GM21576 (cell line): Measurements from ENCODE around the gene ADNP.
A peak's percentile ranks its signal among the peaks of the same experiment; 100 is the strongest.

Experiments
- ATAC-seq: cut with Tn5 transposase; IDR thresholded peaks from one replicate; pipeline ENCODE4 v1.9.1; 2021; ENCODE audit warnings: mild to moderate bottlenecking, moderate library complexity; ENCODE audit not compliant: unreplicated experiment

Gene ADNP

DNA sequence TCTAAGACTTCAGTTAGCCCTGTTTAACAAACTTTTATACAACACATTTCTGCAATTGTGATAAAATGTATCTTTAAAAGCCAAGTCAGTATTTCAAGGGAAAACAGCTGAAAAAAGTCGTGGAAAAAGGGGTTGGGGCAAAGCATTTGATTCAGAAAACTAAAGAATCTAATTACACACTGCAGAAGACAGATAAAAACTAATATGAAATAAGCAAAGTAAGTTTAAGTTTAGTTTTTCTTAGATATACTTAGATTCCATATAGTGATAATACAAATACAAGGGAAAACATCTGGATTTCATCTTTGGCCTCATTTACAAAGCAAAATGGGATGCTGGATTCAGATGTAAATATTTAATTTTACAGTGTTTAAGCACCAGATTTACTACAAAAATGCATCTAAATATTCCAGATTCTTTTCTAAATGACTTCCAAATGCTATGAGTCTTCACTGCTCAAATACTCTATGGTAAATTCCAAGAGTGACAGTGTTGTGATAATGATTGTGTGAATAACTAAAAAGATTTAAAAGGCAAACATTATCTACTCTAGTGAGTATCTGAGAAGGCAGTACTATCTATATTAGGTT lies 1.5 kb upstream of the ADNP start:
- no peak for ATAC-seq

DNA sequence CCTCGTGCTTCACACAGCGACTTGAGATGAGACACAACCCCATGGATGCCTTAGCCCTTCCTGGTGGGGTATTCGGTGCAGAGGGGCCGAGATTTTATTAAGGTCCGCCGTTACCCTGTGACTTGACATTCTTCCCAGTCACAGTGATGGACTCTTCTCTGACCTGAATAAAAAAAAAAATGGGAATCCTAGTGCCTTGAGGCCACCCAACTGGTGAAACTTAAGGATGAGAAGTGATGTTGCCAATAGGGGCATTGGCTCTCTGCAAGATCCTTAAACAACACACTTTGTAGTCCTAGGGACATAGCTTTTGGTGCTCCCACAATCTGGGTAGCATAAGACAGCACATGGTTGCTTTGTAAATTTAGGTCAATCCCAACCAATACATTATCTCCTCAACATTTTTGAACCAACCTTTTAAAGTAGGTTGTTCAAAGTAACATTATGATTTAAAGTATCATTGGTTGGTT lies 814 bp upstream of the ADNP start:
- ATAC-seq: no peak

DNA sequence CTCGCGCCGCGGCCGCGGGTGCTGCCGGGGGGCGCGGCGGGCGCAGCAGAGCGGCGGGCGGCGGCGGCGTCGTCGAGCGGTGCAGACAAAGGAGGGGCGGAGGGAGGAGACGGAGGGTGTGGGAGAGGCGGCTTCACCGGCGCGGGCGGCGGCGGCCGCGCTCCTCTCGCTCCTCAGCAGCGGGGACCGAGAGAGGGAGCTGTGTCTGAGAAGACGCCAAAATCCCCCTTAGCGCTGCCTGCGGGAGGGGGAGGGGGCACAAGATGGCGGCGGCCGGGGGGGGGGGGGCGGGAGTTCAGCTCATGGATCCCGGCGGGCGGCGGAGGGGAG lies 296 bp downstream of the ADNP start:
- peak; percentile 14 for ATAC-seq

DNA sequence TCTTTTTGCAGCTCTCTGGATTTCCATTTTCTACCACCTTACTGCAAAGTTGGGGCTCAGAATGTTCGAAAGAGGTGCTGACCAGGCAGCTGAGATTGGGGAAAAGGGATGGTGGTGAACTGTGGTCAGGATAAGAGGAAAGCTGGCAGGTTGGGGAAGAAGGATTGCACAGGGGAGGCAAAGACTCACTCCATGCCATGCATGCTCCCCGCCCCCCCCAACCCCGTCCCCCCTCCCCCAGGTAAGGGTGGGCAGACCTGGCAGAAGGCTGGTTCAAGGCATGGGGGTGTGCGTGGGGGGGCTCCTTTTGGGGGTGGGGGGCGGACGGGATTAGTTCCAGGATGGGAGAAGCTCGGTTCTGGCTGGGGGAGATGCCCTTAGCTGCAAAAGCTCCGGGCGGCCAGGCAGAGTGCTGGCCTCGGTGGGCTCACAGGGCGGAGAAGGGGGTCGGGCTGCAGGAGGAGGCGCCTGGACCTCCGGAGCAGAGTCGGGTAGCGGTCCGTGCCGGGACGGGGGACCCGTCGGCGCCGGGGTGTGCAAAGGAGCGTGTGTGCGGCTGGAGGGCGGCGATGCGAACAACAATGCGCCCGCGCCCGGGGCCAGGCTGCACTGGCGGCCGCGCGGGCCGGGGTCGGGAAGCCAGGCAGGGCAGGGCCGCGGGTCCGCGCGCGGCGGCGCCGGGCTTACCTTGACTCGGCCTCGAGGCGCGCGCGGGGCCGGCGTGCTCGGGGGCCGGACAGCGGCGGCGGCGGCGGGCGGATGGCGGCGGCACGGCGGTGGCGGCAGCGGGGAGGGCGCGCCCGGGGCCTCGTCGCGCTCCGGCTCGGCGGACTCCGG lies 880 bp downstream of the ADNP start:
- peak; percentile 1 for ATAC-seq

DNA sequence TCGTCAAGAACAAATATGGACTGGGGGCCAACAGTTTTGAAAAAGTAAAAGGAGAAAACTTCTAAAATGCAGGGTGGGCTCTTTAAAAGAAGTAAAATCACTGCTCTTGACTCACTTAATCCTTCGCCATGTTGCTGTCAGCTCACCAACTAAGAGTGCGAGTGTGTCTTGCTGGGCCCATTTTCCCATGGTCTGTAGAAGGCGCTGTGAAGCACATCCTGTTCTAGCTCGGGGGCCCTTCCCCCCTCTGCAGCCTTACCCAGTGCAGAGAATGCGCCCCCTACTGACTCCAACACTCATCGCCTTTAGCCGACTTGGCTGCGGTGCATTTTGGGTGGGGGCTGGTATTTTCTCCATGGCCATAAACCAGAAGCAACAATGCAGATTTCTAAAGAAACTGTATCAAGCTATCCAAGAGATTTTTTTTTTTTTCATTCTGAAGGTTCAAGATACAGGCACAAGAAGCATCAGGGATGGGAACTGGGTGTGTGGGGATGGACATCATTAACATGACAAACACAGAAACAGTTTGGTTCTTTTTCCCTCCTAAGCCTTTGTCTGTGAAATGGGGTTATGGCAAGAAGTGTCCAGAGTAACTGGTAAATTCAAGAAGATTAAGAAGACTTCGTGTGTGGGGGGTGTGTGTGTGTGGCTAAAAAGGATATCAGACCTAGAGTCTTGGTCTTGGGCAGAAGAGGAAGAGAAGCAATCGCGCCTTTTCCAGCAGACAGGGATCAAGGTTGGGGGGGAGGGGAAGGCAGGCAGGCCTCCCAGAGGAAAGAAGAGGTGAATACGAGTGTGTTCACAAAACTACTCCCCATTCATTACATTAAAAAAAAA lies 1.7 kb downstream of the ADNP start:
- ATAC-seq: peak; percentile 63

DNA sequence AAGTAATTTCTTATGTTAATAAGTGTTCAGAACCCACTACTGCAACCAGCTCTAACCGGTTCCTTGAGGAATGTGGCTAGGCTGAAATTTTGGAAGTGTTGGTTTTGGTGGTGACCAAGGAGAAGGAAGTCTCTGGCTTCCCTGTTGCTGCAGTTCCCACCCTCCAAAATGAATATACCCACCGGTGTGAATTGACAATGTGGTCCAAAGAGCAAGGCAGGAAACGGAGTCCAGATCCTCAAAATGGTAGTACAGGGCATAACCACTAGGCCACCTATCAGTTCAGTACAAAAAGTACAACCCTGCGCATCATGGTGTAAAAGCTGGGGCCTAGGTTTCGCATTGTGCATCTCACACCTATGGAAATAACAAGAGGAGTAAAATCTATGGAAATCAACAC lies 2.8 kb downstream of the ADNP start:
- ATAC-seq: no peak

DNA sequence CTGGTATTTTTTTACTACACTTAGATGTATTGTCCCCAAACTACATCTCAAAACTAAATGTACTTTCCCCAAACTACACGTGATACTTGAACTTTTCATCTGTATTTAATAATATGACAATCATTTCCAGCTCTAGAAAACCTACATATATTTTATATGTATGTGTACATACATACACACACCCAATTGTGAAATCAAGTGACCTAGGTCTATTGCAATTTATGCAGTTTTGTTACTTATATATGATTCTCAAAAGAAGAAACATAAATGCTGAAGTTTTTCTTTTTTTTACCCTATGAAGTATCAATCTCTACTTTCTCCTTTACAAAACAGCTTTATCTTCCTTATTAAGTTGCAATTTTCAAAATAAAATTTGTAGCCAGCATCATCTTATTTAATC lies 4.7 kb downstream of the ADNP start:
- ATAC-seq: no peak

DNA sequence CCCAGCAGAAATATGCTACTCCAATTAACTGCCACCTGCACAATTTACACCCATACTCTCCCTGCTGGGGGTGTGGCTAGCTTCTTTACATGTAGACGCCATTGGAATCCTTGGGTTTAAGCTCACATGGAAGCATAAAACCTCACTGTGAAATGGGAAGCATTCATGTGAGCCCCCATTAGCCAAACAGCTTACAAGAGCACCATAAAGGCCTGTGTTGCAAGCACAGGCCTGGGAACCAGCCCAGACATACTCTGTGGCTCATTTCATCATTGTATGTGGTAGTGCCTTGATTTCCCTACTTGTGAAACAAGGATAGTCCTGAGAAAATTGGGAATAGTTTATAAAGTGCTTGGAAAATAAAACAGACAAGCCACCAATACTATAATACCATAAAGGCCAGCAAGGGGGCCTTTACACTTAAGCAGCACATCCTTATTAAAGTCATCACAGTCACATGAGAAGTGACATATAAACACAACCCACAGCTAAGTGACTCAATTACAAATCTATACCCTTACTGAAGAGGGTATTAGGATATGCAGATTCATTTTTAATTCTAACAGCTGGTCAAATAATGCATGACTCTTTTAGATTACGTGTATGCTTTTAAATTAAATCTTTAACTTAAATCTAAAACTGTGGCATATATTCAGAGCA lies 6.8 kb downstream of the ADNP start:
- ATAC-seq: no peak

DNA sequence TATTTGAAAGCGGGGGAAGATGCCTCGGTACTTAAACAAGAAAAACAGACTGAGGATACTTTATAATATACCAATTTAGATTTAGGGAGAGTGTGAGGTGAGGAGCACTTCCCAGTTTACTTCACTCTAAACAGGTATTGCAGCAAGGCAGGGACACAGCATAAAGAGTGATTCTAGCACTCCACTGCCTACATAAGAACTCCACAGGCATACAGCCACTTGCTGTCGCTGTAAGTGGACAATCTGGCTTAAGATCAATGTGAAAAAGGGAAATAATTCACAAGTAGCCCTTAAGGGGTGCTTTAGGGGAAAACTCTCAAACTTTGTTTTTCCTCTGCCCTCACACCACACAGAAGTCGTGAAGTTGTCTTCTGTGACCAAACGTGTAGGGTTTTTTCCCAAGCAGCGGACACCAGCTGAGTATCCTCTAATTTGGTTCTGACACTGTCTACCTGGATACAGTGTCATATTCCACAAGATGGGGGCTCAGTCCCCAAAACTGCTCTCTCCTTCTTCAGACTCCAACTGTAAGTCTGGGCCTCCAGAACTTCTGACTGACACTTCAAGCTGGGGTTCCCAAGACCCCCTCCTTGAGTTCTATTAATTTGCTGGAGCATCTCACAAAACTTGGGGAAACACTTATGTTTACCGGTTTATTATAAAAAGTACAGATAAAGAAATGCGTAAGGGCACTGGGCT lies 9.3 kb downstream of the ADNP start:
- ATAC-seq: no peak

DNA sequence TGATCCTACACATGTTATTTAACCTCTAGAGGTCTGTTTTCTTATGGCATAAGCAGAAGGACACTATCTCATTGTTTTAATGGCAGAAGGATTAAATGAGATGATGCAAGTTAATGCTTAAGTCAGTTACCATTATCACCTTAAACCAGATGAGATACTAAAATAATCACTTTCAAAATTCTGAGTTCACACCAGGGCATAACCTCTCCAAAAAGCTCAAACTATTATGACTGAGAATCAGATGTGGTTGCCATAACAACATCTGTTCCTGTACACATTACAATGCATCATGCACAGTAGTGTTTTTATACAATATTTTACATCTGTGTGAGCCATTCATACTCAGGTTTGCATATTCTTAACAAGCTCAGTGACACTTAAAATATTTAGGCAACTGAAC lies 10.2 kb downstream of the ADNP start:
- ATAC-seq: no peak

DNA sequence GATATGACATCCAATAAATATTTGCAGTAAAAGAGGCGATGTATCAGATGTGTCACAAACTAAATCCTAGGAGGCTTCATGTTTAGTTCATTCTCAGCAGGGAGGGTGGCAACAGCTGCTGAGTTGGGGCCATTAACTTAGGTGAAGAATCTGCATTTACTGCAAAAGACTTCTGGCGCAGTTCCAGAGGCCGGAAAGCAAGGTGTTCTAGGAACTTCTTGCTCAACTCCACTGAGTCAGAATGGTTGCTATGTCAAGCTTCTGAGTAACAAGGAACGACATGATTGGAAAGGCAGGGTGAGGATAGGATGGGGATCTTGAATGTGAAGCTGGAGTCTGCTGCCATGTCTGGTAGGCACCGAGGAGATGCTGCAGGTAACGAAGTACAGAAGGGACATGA lies 11.7 kb downstream of the ADNP start:
- ATAC-seq: no peak

DNA sequence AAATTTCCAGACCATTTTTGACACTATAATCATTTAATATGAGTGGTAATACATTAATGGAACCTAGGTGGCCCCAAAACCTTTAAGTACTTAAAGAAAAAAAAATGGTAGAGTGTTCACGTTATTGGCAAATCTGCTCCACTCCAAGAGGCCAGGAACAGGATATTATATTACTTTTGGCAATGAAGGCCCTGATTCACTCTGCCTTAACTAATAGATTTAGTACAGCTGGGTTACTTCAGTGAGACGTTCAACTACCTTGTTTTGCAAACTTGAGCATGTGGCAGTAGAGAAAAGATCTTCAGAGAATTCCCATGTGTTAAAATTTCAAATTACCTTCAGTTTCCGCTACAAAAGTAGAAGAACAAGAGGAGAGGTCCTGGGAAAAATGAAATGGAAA lies 12.8 kb downstream of the ADNP start:
- ATAC-seq: no peak

DNA sequence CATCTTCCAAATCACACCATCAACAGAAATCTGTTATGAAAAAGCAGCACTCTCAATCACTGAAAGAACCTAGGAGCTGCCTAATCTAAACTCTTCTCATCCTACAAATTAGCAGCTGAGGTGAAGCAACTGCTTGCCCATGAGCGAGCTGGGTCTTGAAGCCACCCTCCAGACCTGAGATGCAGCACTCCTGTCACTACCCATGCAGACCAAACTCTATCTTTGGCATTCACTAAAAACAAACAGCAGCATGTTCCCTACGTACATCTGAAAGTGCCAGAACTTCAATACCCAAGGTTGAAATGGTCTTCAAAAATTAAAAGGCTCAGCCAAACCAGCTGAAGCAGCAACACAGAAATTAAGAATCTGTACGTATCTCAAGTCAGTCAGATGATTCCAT lies 14.3 kb downstream of the ADNP start:
- ATAC-seq: no peak

DNA sequence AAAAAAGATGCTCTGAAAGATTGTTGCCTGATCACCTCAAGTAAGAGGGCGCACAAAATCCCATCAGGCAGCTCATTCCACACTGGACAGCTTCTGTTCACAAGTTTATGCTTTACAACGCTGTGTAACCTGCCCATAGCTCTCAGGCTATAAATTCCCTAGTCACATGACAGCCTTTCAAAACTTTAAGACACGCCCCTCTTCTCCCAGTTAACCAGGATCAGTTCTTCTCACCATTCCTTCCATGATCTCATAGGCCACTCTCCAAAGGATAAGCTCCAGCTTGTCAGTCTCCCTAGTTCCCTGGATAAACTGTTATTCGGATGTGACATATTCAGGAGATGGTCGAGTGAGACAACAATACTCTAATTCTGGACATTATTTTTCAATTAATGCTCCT lies 15.0 kb downstream of the ADNP start:
- no peak for ATAC-seq

DNA sequence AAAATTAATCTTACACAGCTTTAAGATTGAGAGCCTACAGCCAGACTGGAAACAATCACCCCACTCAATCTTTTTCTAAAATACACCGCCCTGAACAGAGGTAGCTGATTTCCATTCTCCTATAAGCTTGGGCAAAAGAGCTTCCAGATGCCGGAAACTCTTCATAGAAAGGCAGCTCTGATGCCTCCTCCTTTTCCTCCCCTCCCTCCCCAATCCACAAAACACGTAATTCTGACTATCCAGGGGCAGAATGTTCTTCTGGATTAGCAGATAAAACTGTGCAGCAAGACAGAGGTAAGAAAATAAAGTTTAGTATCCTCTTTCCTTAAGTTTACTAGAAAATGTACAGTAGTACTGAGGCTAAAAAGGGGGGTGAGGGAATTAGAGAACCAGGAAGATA lies 15.8 kb downstream of the ADNP start:
- no peak for ATAC-seq

DNA sequence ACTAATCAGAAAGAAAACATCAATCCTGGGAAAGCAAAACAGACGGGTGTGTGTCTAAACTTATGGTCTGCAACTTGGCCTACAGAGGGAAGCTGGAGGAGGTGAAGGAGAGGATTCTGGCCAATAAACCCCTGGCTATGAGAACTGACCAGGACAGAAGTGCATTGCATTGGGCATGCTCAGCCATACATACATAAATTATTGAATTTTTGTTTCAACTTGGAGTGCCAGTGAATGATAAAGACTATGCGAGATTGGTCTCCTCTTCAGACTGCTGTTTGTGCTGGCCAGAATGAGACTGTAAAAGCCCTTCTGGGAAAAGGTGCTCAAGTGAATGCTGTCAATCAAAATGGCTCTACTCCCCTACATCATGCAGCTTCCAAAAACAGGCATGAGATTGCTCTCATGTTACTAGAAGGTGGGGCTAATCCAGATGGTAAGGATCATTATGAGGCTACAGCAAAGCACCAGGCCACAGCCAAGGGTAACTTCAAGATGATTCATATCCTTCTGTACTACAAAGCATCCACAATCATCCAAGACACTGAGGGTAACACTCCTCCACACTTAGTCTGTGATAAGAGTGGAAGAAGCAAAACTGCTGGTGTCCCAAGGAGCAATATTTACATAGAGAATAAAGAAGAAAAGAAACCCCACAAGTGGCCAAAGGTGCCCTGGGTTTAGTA lies 17.4 kb downstream of the ADNP start:
- no peak for ATAC-seq

DNA sequence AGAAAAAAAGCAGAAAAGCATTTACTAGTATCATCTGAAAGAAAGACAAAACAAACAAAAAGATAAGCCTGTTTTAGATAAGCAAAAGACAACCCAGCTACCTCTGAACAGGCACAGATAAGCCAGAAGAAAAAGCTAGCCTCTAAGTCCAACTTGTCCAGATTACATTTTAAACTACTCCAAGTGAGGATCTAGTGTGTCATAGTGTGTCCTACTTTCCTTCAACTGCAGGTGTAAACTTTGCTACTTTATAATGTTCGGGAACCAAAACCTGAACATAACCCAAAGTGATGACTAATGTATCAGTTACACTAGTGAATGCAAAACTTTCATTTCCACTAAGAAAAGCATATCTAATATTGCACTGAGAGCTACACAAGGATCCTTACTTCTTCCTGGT lies 19.5 kb downstream of the ADNP start:
- ATAC-seq: no peak

DNA sequence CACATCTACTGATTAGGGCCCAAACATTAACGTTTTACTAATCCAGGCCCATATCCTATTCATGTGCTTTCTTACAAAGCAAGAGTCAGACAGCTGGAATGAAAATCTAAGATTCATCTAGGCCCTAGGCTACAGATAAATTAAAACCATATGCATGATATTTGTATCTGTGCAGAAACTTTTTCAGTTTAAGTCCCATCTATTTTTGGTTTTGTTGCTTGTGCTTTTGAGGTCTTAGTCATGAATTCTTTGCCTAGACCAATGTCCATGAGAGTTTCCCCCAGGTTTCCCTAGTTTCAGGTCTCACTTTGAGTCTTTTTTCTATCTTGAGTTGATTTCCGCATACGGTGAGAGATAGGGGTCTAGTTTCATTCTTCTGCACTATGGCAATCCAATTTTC lies 20.2 kb downstream of the ADNP start:
- ATAC-seq: no peak

DNA sequence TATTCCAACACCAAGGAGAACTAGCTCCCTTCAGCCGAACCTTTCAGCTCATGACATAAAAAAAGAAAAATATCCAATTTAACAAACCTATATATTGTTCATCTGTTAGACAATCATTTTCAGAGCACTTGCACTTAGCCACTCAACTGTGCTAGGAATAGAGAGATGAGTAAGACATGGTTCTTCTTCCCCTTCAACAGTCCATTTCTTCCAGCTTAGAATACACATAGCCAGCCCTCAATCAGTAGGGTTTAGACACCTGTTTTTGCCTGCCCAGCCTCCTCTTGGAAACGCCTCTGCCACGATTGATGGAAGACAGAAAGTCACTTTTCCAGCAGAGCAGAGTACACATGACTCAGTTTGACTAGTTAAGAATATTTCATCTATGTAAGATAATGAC lies 21.8 kb downstream of the ADNP start:
- no peak for ATAC-seq

DNA sequence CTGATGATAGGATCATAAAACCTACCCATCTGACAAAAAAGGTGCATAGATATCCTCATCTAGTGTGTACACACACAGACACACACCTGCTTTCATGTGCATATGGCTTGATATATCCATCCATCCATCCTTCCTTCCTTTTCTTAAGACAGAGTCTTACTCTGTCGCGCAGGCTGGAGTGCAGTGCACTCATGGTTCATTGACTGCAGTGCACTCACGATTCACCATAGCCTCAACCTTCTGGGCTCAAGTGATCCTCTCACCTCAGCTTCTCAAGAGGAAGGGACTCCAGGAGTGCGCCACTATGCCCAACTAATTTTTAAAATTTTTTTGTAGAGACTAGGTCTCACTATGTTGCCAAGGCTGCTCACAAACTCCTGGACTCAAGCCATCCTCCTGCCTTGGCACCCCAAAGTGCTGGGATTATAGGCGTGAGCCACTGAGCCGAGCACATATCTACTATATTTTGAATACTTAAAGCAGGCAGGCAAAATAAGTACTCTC lies 27.1 kb downstream of the ADNP start:
- ATAC-seq: no peak
